Inflammatory macrophage (primary cell): ENCODE measurements around the gene CDHR5.
A peak's percentile ranks its signal among the peaks of the same experiment; 100 is the strongest.

Experiments
- DNase-seq, 2 donors: peaks; one replicate each; pipeline ENCODE4 v3.0.0-alpha.2; 2020 to 2022

Gene CDHR5

DNA sequence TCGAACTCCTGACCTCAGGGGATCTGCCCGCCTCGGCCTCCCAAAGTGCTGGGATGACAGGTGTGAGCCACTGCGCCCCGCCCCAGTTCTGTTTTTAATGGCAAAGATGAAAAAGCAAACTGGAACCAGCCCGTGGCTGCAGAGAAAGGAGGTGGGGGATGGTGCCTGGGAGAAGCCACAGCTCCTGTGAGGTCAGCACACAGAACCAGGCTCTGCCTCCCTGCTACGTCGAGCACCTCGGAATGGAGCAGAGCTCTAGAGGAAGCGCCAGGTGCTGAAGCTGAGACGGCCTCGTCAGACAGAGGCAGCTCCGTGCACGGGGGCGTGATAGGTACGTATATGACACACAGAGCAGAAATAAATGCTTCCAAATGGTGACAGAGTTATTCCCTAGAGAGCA lies 20.8 kb upstream of the CDHR5 start:
- no peak for DNase-seq

DNA sequence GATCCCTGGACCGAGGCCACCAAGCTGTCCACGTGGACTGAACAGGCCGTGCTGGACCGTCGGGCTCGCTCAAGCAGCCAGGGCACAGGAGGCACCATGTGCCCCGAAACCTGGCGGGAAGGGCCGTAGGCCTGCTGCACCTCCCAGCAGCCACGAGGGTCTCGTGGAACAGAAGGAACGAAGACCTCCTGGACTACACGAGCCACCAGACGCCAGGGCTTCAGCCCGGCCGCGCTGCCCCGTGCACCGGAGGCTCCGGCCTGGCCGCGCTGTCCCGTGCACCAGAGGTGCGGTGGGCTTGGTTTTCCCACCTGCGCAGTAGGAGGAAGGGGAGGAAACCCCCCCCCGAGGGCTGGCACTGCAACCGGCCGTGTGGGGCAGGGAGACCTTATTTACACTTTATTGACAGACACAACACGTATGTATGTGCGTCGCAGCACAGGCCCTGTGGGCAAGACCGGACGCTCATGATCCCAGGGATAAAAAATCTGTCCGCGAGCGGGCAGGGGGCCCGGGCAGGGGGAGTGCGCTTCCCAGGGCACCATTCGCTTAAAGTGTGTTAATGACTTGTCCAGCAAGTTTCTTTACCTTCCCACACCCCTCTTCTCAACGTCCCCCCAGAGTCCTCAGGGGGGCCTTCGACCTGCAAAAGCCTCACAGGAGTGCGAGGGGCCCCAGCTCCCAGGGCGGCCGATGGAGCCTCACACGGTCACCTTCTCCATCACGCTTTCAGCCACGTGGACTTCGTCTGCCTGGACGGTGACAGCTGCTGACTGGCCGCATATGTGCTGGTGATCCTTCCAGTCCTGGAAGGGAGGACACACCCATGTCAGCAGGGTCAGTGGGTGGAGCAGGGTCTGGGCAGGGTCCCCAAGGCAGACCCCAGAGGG lies 19.3 kb upstream of the CDHR5 start:
- no peak for DNase-seq

DNA sequence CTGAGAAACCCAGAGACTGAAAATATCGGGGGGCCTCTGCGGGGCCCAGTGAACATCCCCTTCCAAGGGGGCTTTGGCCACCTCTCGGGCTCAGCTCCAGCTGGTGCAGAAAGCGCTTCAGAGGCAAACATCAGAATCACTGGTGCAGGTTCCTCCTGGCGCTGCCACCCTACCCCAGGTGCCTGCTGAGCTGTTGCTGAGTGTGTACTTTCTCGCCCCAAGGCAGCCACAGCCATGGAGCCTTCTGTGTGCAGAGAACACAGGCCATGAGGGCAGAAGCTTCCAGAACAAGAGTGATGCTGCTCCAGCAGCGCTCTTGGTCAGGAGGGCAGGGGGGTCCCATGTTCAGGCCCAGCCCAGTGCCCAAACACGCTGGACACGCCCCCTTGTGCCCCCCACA lies 18.6 kb upstream of the CDHR5 start:
- no peak for DNase-seq

DNA sequence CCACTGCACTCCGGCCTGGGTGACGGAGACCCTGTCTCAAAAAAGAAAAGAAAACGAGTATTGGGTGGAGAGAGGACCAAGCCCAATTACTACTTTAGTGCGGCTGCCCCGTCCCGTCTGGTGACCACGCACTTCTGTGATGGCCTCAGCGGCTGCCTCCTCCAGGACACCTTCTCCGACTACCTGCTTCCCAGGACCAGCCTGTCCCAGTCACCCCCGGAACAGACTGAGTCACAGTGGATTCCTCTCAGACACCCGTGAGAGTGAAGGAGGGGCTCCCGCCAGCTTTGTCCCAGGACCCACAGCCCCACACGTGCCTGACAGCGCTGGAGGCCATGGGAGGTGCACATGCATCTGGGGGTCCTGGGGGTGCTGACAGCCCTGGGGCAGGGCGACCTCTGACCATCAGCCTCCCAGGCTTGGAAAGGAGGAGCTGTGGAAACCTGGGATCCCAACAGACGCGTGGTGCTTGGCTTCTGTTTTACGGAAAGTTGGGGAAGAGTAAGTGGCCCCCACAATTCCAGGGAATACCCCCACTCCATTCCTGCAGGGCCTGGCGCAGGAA lies 17.1 kb upstream of the CDHR5 start:
- DNase-seq, result no peak

DNA sequence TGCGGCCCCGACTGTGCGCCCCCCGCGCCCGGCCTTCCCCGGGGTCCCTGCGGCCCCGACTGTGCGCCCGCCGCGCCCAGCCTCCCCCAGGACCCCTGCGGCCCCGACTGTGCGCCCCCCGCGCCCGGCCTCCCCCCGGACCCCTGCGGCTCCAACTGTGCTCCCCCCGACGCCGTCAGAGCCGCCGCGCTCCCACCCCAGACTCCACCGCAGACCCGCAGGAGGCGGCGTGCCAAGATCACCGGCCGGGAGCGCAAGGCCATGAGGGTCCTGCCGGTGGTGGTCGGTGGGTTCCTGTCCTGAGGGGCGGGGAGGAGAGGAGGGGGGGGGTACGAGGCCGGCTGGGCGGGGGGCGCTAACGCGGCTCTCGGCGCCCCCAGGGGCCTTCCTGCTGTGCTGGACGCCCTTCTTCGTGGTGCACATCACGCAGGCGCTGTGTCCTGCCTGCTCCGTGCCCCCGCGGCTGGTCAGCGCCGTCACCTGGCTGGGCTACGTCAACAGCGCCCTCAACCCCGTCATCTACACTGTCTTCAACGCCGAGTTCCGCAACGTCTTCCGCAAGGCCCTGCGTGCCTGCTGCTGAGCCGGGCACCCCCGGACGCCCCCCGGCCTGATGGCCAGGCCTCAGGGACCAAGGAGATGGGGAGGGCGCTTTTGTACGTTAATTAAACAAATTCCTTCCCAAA lies 15.4 kb upstream of the CDHR5 start:
- peak in 1 of 2 donors; percentile 41 for DNase-seq

DNA sequence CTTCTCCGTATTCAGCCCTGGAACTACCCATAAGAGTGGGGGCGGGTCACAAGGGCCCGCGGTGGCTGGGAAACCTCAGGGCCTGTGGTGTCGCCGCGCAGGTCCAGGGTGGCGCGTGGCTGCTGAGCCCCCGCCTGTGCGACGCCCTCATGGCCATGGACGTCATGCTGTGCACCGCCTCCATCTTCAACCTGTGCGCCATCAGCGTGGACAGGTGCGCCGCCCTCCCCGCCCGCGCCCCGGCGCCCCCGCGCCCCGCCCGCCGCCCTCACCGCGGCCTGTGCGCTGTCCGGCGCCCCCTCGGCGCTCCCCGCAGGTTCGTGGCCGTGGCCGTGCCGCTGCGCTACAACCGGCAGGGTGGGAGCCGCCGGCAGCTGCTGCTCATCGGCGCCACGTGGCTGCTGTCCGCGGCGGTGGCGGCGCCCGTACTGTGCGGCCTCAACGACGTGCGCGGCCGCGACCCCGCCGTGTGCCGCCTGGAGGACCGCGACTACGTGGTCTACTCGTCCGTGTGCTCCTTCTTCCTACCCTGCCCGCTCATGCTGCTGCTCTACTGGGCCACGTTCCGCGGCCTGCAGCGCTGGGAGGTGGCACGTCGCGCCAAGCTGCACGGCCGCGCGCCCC lies 14.7 kb upstream of the CDHR5 start:
- DNase-seq, result no peak

DNA sequence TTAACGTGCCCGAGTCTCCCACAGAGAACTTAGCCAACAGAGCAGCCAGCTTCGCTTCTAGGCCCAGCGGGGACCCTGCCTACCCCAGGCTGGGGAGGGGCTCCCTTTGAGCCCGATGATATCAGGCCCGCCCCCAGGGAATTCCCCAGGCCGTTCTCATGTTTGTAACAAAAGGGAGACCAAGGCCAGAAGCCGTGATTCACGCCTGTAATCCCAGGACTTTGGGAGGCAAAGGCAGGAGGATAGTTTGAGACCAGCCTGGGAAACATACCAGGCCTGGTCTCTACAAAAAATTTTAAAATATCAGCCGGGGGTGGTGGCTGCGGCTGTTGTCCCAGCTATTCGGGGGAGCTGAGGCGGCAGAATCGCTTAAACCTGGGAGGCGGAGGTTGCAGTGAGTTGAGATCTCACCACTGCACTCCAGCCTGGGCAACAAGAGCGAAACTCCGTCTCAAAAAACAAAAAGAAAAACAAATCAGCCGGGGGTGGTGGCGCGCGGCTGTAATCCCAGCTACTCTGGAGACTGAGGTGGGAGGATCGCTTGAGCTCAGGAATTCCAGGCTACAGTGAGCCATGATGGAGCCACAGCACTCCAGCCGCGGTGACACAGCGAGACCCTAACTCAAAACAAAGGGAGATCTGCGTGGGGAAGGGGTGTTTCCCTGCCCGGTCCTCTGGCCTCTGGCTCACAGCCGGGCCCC lies 14.0 kb upstream of the CDHR5 start:
- no peak for DNase-seq

DNA sequence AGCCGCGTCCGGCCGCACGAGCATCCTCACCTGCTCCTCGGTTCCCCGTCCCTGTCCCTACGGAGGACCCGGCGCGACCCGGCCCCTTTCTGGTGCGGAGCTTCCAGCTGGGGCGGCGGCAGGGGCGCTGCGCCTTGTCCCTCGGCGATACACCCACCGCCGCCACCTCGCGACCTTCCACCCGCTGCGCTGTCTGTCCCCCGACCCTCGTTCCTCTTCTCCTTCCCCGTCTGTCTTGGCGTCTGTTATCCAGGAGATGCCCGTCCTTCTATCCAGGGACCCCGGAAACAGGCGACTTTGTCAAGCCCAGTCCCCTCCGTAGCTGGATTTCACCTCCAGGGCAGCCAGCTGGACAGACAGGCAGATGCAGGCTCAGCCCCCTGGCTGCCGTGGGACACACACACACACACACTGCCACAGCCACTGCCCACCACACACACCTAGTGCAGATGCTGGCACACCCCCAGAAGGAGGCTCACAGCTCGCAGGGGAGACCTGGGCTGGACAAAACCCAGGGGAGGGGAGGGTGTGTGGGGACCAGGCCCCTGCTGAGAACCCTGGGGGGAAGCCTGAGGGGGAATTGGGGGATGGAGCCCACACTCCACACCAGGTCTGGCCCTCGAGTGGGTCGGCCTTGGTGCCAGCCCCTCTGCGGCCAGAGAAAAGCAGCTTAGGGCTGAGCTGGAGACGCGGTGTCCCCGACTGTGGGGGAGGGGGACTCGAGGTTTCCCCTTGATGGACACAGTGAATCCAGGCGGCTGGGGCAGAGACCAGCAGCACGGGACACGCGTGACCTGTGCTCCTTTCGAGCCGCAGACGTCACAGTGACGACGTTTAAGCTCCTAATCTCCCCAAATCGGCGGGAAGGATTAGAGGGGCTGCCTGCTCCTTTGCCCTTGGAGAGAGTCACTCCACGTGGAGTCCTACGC lies 13.1 kb upstream of the CDHR5 start:
- no peak for DNase-seq

DNA sequence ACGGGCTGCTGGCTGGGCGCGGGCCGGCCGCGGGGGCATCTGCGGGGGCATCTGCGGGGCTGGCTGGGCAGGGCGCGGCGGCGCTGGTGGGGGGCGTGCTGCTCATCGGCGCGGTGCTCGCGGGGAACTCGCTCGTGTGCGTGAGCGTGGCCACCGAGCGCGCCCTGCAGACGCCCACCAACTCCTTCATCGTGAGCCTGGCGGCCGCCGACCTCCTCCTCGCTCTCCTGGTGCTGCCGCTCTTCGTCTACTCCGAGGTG lies 12.5 kb upstream of the CDHR5 start:
- no peak for DNase-seq

DNA sequence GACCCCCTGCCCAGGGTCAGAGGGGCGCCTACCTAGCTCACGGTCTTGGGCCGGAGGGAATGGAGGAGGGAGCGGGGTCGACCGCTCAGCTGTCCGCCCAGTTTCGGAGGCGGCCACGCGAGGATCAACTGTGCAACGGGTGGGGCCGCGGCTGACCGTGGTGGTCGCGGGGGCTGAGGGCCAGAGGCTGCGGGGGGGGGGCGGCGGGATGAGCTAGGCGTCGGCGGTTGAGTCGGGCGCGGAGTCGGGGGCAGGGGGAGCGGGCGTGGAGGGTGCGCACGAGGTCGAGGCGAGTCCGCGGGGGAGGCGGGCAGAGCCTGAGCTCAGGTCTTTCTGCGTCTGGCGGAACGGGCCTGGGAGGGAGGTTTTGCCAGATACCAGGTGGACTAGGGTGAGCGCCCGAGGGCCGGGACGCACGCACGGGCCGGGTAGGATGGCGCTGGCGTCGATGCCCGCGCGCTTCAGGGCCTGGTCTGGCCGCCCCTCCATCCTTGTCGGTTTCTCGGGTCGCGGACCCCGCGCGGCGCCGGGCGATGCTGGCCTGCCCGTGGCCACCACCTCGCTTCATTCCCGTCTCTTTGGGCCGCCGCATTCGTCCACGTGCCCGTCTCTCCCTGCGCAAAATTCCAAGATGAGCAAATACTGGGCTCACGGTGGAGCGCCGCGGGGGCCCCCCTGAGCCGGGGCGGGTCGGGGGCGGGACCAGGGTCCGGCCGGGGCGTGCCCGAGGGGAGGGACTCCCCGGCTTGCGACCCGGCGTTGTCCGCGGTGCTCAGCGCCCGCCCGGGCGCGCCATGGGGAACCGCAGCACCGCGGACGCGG lies 12.0 kb upstream of the CDHR5 start, which contains the start of gene DRD4:
TSS of gene DRD4 (plus strand) at position 759 of the 822 bp plus-strand sequence. CDS start at position 795, 36 bp downstream.
- no peak for DNase-seq

DNA sequence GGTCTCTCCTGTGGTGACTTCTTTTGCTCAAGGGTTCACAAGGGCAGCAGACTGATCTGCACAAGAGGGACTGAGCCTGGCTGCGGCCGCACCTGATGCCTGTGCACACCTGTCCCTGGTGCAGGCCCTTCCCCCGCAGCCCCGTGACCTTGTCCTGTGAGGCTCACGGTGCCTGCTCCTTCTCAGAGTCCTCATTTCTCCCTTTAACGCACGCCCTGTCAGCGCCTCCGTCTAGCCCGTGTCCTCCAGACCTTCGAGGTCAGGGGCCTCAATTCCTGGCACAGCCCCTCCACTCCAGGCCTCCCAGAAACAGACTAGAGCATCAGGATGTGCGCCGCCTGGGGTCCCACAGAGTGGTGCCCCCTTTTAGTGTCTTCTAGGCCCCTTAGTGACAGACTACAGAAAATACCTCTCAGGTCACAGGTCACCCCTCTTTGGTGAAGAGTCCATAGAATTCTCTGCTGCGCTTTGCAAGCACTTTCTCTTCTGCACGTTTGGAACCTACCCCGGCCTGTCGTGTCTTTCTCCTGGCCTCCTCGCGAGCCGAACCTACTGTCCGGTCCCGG lies 11.3 kb upstream of the CDHR5 start:
- no peak for DNase-seq

DNA sequence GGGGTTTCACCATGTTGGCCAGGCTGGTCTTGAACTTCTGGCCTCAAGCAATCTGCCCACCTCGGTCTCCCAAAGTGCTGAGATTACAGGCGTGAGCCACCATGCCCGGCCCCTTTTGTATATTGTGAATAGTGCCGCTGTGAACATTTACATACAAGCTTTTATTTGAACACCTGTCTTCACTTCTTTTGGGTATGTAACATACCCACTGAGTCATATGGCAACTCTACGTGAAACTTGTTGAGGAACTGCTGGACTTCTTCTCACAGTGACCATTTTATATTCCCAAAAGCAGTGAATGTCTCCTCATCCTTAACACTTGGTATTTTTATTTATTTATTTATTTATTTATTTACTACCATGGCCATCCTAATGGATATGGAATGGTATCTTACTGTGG lies 6.1 kb upstream of the CDHR5 start:
- DNase-seq, result no peak

DNA sequence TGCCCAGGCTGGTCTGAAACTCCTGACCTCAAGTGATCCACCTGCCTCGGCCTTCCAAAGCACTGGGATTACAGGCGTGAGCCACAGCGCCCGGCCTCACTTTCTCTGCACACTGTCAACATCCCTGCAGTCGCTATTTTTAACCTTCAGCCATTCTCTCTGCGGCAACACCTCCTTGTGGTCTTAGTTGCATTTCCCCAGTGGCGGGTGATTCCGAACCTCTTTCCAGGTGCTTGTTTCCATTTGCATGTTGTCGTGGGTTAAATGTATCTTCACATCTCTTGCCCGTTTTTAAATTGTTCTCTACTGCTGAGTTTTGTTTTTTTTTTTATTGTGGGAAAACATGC lies 4.5 kb upstream of the CDHR5 start:
- DNase-seq, result no peak

DNA sequence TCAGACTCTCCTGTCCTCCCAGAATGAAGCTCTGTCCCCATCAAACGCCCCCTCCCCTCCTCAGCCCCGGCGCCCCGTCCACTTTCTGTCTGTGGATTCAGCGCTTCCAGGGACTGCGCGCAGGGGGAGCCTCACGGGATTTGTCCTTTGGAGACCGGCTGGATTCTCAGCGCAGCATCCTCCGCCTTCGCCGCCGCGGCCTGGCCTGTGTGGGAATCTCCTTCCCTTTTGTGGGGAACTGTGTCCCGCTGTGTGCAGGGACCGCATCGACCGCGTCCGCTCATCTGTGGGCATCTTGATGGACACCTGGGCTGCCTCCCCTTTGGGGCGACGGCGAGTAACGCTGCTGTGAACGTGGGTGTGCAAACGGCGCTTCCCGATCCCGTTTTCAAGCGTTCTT lies 3.3 kb upstream of the CDHR5 start:
- DNase-seq, result no peak

DNA sequence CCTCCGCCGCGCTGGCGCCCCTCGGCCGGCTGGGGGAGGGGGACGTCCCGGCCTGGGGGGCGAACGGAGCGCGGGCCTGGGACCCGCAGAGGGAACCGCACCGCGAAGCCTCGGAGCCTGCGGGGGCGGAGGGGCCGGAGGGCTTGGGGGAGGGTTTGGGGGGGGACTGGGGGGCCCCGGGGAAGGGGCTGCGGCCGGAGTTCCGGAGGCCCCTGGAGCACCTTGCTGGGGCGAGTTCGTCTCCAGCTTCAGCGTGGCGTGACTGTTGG lies 2.5 kb upstream of the CDHR5 start:
- no peak for DNase-seq

DNA sequence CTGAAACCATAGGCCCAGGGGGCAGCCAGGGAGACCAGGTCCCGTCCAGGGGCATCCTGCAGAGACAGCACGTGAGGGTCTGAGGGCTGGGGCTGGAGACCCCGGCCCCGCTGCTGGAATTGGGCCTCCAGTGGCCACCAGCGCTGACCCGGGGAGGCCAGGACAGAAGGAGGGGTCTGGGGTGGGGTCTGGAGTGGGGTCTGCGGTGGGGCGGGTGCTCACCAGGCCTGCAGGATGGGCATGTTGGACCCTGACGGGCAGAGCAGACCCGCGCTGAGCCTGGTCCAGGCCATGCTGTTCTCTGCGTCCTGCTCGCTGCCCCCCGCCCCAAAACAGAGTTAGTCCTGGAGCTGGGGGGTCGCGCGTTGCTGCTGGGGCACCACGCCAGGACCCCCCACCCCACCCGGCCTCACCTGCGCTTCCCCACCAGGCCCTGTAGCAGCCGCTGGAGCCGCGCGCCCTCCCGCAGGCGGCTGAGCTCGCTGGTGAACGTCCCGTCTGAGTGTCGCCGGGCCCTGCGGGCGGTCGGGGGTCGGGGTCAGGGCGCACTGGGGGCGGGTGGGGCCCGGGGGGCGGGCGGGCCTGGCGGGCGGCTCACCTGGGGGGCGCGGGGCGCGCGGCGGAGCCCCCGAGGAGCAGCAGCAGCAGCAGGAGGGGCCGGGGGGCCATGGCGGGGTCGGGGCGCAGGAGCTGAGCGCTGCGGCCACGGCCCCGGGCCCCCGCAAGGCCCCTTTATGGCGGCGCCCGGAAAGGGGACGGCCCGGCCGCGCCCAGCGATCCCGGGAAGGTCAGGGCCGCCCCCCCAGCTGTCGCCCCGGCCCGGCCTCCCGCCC lies 1.9 kb upstream of the CDHR5 start, which contains the start of gene SCT:
TSS of gene SCT (minus strand) at position 707 of the 833 bp plus-strand sequence. CDS start at position 669, 38 bp downstream.
- no peak for DNase-seq

DNA sequence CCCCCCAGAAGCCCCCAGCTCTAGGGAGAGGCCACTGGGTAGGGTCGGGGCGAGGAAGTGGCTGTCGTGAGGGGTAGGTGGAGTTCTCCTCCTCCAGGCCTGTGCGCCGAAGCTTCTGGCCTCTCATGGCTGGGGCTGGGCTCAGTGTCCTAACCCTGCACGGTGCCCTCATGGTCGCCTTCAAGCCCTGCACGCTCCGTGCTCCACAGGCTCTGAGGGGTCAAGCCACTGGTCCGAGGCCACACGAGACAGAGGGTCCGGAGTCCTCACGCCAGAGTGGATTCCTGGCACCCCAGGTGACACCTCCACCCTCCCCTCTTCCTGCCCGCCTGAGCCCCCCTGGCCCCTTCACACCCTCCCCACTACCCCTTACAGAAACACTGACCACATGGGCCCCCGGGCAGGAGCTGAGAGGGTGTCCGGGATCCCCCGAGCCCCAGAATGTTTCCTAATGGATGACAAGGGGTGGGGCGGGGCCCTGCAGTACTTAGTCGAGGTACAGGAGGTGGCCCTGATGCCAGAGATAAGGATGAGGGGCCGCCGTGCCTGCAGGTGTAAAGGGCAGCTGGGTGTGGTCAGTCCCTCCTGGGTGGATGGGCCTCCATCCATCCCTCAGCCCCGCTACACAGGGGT lies 997 bp upstream of the CDHR5 start:
- no peak for DNase-seq

DNA sequence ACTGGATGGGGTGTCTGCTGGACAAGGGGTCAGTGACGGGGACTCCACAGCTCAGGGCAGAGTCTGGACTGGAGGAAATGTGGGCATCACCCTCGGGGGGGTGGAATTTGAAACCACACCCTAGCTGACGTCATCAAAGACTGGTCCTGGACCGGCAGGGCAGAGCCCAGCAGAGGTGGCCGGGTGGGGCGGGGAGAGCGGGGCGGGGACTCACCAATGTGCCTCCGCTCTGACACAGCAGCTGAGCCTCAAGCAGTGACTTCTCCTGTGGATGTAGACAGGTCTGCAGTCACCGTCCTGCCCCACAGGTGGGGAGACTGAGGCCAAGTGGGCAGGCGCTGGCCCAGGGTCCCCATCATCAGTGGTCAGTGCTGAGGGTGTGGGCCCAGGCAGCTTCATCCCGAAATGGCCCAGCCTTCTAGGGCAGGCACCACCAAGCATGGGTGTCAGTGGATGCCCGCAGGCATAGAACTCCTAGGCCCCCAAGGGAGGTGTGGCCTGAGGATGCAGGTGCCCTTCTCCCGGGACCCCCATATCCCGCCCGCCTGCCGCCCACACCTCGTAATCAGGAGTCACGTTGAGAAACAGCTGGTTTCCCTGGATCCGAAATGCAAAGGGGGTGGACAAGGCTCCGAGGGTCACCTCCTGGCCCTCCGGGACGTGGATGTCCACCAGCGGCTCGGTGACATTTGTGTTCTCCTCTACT lies 603 bp downstream of the CDHR5 start:
- peak in 1 of 2 donors; percentile 4 for DNase-seq
